Measurements from ENCODE around the gene FAM210B.

The FAM210B gene

GRCh38 chr20:56412473-56412790 lies 53.7 kb downstream of the FAM210B start:
- peaks cover 4% of the 10 kb centered on the region for H3K36me3 ChIP-seq (ENCODE audit: control insufficient read depth, insufficient read depth, low read length, severe bottlenecking)
- no peak for DNase-seq (ENCODE audit: low read depth)
- peaks cover 20% of the 10 kb centered on the region for H3K4me1 ChIP-seq (ENCODE audit: control insufficient read depth, insufficient read depth, low read length)
- no peaks in the 10 kb centered on the region for H3K27me3 ChIP-seq (replicated peaks; ENCODE audit: control insufficient read depth, insufficient read depth, low read length)
- H3K9me3 ChIP-seq (ENCODE audit: control insufficient read depth, low read length) = no peaks in the 10 kb centered on the region
- peak overlapping the region; percentile 56 for H3K9ac ChIP-seq (ENCODE audit: low read length)
- peak overlapping the region; percentile 67 for H3K4me3 ChIP-seq (ENCODE audit: low read length)

DNA sequence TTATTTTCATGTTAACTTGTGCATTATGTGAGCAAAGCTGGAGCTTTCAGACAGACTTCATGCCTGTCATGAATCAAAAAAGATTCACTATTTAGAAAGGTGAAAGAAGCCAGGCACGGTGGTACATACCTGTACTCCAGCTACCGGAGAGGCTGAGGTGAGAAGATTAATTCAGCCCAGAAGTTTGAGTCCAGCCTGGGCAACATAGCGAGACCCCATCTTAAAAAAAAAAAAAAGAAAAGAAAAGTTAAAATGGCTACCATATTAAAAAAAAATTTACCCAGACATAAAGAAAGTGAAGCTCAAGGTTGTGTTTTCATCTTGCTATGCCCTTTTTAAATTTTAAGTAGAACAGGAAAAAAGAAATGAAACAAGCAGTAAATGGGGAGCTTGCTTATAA lies 54.2 kb downstream of the FAM210B start:
- Histone ChIP-seq H3K27me3 (replicated peaks; ENCODE audit: control insufficient read depth, insufficient read depth, low read length) (no peaks in the 10 kb centered on the region), H3K9me3 (ENCODE audit: control insufficient read depth, low read length) (no peaks in the 10 kb centered on the region), H3K36me3 (ENCODE audit: control insufficient read depth, insufficient read depth, low read length, severe bottlenecking) (no peaks in the 10 kb centered on the region), H3K9ac (ENCODE audit: low read length) (no peak overlapping the region), H3K4me3 (ENCODE audit: low read length) (no peak overlapping the region), H3K4me1 (ENCODE audit: control insufficient read depth, insufficient read depth, low read length) (peaks cover 20% of the 10 kb centered on the region)
- no peak for DNase-seq (ENCODE audit: low read depth)

GRCh38 chr20:56414842-56415765 lies 56.3 kb downstream of the FAM210B start:
- Histone ChIP-seq H3K4me3 (ENCODE audit: low read length) (no peak overlapping the region), H3K9ac (ENCODE audit: low read length) (no peak overlapping the region), H3K36me3 (ENCODE audit: control insufficient read depth, insufficient read depth, low read length, severe bottlenecking) (no peaks in the 10 kb centered on the region), H3K4me1 (ENCODE audit: control insufficient read depth, insufficient read depth, low read length) (peaks cover 16% of the 10 kb centered on the region), H3K9me3 (ENCODE audit: control insufficient read depth, low read length) (no peaks in the 10 kb centered on the region), H3K27me3 (replicated peaks; ENCODE audit: control insufficient read depth, insufficient read depth, low read length) (no peaks in the 10 kb centered on the region)
- peak; percentile 75 for DNase-seq (ENCODE audit: low read depth)

GRCh38 chr20:56417402-56417801 lies 58.6 kb downstream of the FAM210B start:
- Histone ChIP-seq H3K4me3 (ENCODE audit: low read length) (no peak overlapping the region), H3K27me3 (replicated peaks; ENCODE audit: control insufficient read depth, insufficient read depth, low read length) (no peaks in the 10 kb centered on the region), H3K9ac (ENCODE audit: low read length) (no peak overlapping the region), H3K4me1 (ENCODE audit: control insufficient read depth, insufficient read depth, low read length) (peaks cover 9% of the 10 kb centered on the region), H3K9me3 (ENCODE audit: control insufficient read depth, low read length) (no peaks in the 10 kb centered on the region), H3K36me3 (ENCODE audit: control insufficient read depth, insufficient read depth, low read length, severe bottlenecking) (no peaks in the 10 kb centered on the region)
- DNase-seq (ENCODE audit: low read depth) = no peak

DNA sequence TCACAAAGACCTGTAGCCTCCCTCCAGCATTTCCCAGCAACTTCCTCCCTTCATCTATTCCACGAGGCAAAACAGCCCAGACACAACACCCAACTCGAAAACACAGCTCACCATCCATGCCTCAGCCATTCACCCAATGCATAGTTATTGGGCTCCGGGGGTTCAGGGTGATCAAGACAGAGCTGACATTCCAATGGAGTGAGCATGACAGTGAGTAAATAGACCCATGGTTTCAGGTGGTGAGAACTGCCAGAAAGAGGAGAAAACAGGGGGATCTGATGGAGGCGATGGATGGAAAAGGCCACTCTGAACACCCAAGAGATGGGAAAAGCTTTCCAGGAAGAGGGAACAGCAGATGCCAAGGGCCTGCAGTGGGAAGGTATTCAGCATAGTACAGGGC lies 59.1 kb downstream of the FAM210B start:
- Histone ChIP-seq H3K9ac (ENCODE audit: low read length) (no peak overlapping the region), H3K27me3 (replicated peaks; ENCODE audit: control insufficient read depth, insufficient read depth, low read length) (no peaks in the 10 kb centered on the region), H3K9me3 (ENCODE audit: control insufficient read depth, low read length) (no peaks in the 10 kb centered on the region), H3K4me1 (ENCODE audit: control insufficient read depth, insufficient read depth, low read length) (peaks cover 9% of the 10 kb centered on the region), H3K36me3 (ENCODE audit: control insufficient read depth, insufficient read depth, low read length, severe bottlenecking) (no peaks in the 10 kb centered on the region), H3K4me3 (ENCODE audit: low read length) (no peak overlapping the region)
- no peak for DNase-seq (ENCODE audit: low read depth)
